PC-3 (cell line): Measurements from ENCODE around the gene FBLIM1. TPM values are rescaled to one million over a fixed set of nuclear protein-coding genes. Genes with fewer than 3 reads are reported as not detected.

Experiments used
- ATAC-seq: fragments of 200-7000 bp; cut with Tn5 transposase; 2 replicates; pipeline ENCODE4 v1.9.1; 2020; ENCODE audit warnings: mild to moderate bottlenecking, moderate library complexity
- BruUV-seq: library from RNA; stranded (reverse); fragments of 400-500 nt; replicated peaks from 2 replicates; lab custom pipeline; 2021; lab: Mats Ljungman, UMichigan
- CTCF ChIA-PET: fragments of 300-600 bp; sonication (Branson Sonifier 250); formaldehyde crosslinking; loops from one replicate; lab custom pipeline; 2022; ENCODE audit warnings: antibody characterized with exemption; lab: Charles Lee
- POLR2A ChIA-PET: fragments of 300-600 bp; sonication (Branson Sonifier 250); formaldehyde crosslinking; loops from one replicate; lab custom pipeline; 2022; ENCODE audit warnings: antibody characterized with exemption; ENCODE audit not compliant: unreplicated experiment; lab: Charles Lee
- DNase-seq: peaks from one replicate; pipeline ENCODE4 v3.0.0-alpha.2; 2015
- H2AFZ ChIP-seq: fragments of 300-600 bp; sonication (generic); 2 replicates; pipeline ENCODE4 v1.6.0; 2016; ENCODE audit warnings: antibody characterized with exemption, low read length
- H3F3A ChIP-seq: fragments of 300-600 bp; sonication (generic); one replicate; pipeline ENCODE4 v1.6.0; 2017; ENCODE audit warnings: antibody characterized with exemption, low read length, control low read depth, mild to moderate bottlenecking; ENCODE audit not compliant: unreplicated experiment
- H3K27ac ChIP-seq: fragments of 300-600 bp; sonication (generic); 2 replicates; pipeline ENCODE4 v1.5.1; 2016; ENCODE audit warnings: mild to moderate bottlenecking, low read length
- H3K27me3 ChIP-seq: fragments of 300-600 bp; sonication (generic); 2 replicates; pipeline ENCODE4 v1.6.1; 2016; ENCODE audit warnings: low read length, mixed read lengths
- H3K36me3 ChIP-seq: fragments of 300-600 bp; sonication (generic); 2 replicates; pipeline ENCODE4 v1.6.1; 2016; ENCODE audit warnings: low read depth, mixed run types, low read length, mixed read lengths
- H3K4me1 ChIP-seq: fragments of 300-600 bp; sonication (generic); 2 replicates; pipeline ENCODE4 v1.5.1; 2016; ENCODE audit warnings: low read length; ENCODE audit not compliant: insufficient read depth
- H3K4me2 ChIP-seq: fragments of 300-600 bp; sonication (generic); 2 replicates; pipeline ENCODE4 v1.6.0; 2016; ENCODE audit warnings: low read length
- H3K4me3 ChIP-seq: fragments of 300-600 bp; sonication (generic); 2 replicates; pipeline ENCODE4 v1.5.1; 2016; ENCODE audit warnings: mild to moderate bottlenecking, low read length, mixed read lengths
- H3K79me2 ChIP-seq: fragments of 300-600 bp; sonication (generic); 2 replicates; pipeline ENCODE4 v1.6.1; 2017; ENCODE audit warnings: low read length, mixed read lengths
- H3K9ac ChIP-seq: fragments of 300-600 bp; sonication (generic); 2 replicates; pipeline ENCODE4 v1.6.0; 2016; ENCODE audit warnings: mild to moderate bottlenecking, low read length
- H3K9me2 ChIP-seq: fragments of 300-600 bp; sonication (generic); replicated peaks from 2 replicates; pipeline ENCODE4 v1.6.1; 2016; ENCODE audit warnings: mixed run types, low read length, mixed read lengths
- H3K9me3 ChIP-seq: fragments of 300-600 bp; sonication (generic); 2 replicates; pipeline ENCODE4 v1.6.1; 2016; ENCODE audit warnings: low read length, mixed read lengths
- H4K20me1 ChIP-seq: fragments of 300-600 bp; sonication (generic); 2 replicates; pipeline ENCODE4 v1.6.1; 2016; ENCODE audit warnings: low read length, mixed read lengths
- CTCF ChIP-seq: fragments of 300-600 bp; sonication (generic); conservative IDR thresholded peaks from 2 replicates; pipeline ENCODE4 v1.5.1; 2017; ENCODE audit warnings: antibody characterized with exemption, low read depth, mild to moderate bottlenecking, low read length
- EZH2 ChIP-seq: fragments of 300-600 bp; sonication (generic); IDR thresholded peaks from one replicate; pipeline ENCODE4 v1.6.1; 2017; ENCODE audit warnings: antibody characterized with exemption, mild to moderate bottlenecking, low read length; ENCODE audit not compliant: unreplicated experiment
- EZH2phosphoT487 ChIP-seq: fragments of 300-600 bp; sonication (generic); IDR thresholded peaks from 2 replicates; pipeline ENCODE4 v1.6.1; 2018; ENCODE audit warnings: mild to moderate bottlenecking, antibody characterized with exemption, low read length, borderline replicate concordance
- intact Hi-C: fragments of 100-400 bp; cut with micrococcal nuclease; formaldehyde crosslinking; loops from 2 replicates; pipeline ENCODE4 v1.9.0; 2023
- total RNA-seq: library from RNA; depleted of rRNA; stranded (reverse); fragments of >200 nt; gene quantifications from 2 replicates; pipeline ENCODE4 v1.2.3, GENCODE V29; 2014

The FBLIM1 gene
- total RNA-seq, 1 experiment from 2014 or later: 74.1 TPM

GRCh38 chr1:15719381-15720120 lies 39.0 kb upstream of the FBLIM1 start:
- CTCF ChIA-PET: interaction anchor here (0.6 kb wide), 1 partner anchor 123 kb away, joined by 9 read pairs; no protein-coding TSS in a partner anchor
- BruUV-seq: no TSS peak

DNA sequence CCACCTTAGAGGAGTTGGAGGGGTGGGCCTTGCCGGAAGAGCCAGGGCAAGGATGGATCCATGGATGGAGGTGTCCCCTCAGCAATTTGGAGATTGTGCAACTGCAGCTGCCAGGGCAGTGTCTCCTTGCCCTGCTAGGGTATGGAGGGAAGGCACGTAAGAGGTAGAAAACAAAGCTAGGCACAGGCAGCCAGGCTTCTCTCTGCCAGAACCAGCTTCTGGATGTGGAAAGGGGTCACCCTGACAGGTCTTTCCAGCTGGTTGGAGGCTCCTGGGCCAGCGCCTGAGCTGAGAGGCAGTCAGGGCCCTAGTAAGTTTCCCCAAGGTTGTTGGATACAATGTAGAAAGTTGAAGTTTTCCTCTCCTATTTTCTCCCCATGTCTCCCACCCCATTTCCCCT lies 37.7 kb upstream of the FBLIM1 start:
- POLR2A ChIA-PET: no interaction called here

More at GRCh38 chr1:15719381-15720120, 39.0 kb upstream of the FBLIM1 start:
- Histone ChIP-seq H3K9me2 (no peaks in the 10 kb centered on the region), H3K27ac (no peak overlapping the region), H3K4me3 (no peak overlapping the region), H3K79me2 (0 out of 2 replicates have a peak, but pooled peaks cover 2% of the 10 kb centered on the region), H3K36me3 (peaks cover 9% of the 10 kb centered on the region; the same call in 1 of the 2 replicates), H2AFZ (no peak overlapping the region), H3K27me3 (no peaks in the 10 kb centered on the region), H4K20me1 (no peaks in the 10 kb centered on the region), H3K4me1 (no peaks in the 10 kb centered on the region), H3F3A (no peaks in the 10 kb centered on the region), H3K9me3 (no peaks in the 10 kb centered on the region), H3K4me2 (no peak overlapping the region), H3K9ac (no peak overlapping the region)
- ATAC-seq (no peak), DNase-seq (no peak)
- TF ChIP-seq CTCF (no peak), EZH2 (no peak), EZH2phosphoT487 (no peak)
- intact Hi-C loops: no loop called here
- POLR2A ChIA-PET: no interaction called here

More for the DNA sequence above, 37.7 kb upstream of the FBLIM1 start:
- DNase-seq (no peak), ATAC-seq (no peak)
- Histone ChIP-seq H3K9me3 (no peaks in the 10 kb centered on the region), H3K27me3 (no peaks in the 10 kb centered on the region), H3K4me2 (no peak overlapping the region), H3K36me3 (peaks cover 9% of the 10 kb centered on the region; the same call in 1 of the 2 replicates), H3K79me2 (no peaks in the 10 kb centered on the region), H3K9ac (no peak overlapping the region), H3K4me1 (no peaks in the 10 kb centered on the region), H4K20me1 (no peaks in the 10 kb centered on the region), H3K4me3 (no peak overlapping the region), H3K9me2 (no peaks in the 10 kb centered on the region), H3F3A (no peaks in the 10 kb centered on the region), H3K27ac (no peak overlapping the region), H2AFZ (no peak overlapping the region)
- TF ChIP-seq EZH2 (no peak), EZH2phosphoT487 (no peak), CTCF (no peak)
- intact Hi-C loops: no loop called here
- CTCF ChIA-PET: no interaction called here
- BruUV-seq: no TSS peak
